ENCODE measurements around the gene KTN1.

KTN1 gene

GRCh38 chr14:55689981-55690871 lies 110.2 kb downstream of the KTN1 start:
- no peak for DNase-seq

DNA sequence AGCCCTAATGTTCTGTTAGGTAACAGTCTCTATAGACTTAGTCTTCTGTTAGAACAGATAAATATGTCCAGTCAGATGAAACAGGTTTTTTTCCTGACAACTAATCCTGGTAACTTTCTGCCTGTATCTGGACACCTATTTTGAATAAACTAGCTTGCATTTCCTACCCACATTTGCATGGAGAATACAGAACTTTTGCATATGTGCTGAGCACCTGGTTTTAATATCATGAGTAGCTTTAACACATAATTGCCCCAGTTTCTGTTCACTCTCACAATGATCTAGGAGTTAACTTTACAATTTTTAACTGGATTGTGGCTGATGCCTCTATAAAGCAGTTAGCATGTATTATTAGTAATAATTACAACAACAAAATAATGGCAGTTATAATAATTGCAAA lies 111.7 kb downstream of the KTN1 start:
- TF ChIP-seq POLR2A (IDR thresholded peaks at IDR 0.05; ENCODE audit: low read length) (no peak), GATA1 (IDR thresholded peaks at IDR 0.05; ENCODE audit: low read depth, low read length) (no peak)

More at GRCh38 chr14:55689981-55690871, 110.2 kb downstream of the KTN1 start:
- no peak for TF ChIP-seq POLR2A (IDR thresholded peaks at IDR 0.05; ENCODE audit: low read length)
- TF ChIP-seq GATA1 (IDR thresholded peaks at IDR 0.05; ENCODE audit: low read depth, low read length), result no peak

GRCh38 chr14:55693904-55694303 lies 113.9 kb downstream of the KTN1 start:
- TF ChIP-seq GATA1 (IDR thresholded peaks at IDR 0.05; ENCODE audit: low read depth, low read length), result no peak
- no peak for TF ChIP-seq POLR2A (IDR thresholded peaks at IDR 0.05; ENCODE audit: low read length)
- no peak for DNase-seq

More for the DNA sequence above, 111.7 kb downstream of the KTN1 start:
- no peak for DNase-seq

DNA sequence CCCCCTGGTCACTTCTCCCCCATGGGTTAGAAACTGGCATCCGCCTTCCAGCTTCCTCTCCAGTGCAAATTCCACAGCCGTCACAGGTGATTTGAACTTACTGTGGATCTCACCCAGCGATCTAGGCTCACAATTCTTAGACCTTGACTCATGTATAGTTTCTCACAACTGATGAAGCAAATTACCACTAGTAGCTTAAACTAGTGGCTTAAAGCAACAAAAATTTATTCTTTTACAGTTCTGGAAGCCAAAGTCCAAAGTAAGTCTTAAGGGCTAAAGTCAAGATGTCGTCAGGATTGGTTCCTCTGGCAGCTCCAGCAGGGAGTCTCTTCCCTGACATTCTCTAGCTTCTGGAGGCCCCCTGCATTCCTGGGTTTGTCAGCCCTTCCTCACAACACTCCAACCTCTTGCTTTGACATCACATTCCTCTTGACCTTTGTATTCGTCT lies 117.4 kb downstream of the KTN1 start:
- TF ChIP-seq POLR2A (IDR thresholded peaks at IDR 0.05; ENCODE audit: low read length) (no peak), GATA1 (IDR thresholded peaks at IDR 0.05; ENCODE audit: low read depth, low read length) (no peak)
- DNase-seq, result no peak

DNA sequence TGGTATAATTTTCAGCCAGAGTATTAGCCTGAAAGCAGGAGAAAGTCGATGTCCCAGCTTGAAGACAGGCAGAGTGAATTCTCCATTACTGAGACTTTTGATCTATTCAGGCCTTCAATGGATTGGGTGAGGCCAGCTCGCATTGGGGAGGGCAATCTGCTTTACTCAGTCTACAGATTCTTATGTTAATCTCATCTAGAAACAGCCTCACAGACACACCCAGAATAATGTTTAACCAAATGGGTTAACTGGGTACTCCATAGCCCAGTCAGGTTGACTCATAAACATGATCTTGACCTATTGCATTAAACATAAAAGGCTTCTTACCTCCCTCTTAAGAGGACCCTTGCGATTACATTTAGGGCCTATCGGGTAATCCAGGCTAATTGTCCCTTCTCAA lies 118.0 kb downstream of the KTN1 start:
- no peak for TF ChIP-seq POLR2A (IDR thresholded peaks at IDR 0.05; ENCODE audit: low read length)
- TF ChIP-seq GATA1 (IDR thresholded peaks at IDR 0.05; ENCODE audit: low read depth, low read length), result no peak
- DNase-seq, result no peak

DNA sequence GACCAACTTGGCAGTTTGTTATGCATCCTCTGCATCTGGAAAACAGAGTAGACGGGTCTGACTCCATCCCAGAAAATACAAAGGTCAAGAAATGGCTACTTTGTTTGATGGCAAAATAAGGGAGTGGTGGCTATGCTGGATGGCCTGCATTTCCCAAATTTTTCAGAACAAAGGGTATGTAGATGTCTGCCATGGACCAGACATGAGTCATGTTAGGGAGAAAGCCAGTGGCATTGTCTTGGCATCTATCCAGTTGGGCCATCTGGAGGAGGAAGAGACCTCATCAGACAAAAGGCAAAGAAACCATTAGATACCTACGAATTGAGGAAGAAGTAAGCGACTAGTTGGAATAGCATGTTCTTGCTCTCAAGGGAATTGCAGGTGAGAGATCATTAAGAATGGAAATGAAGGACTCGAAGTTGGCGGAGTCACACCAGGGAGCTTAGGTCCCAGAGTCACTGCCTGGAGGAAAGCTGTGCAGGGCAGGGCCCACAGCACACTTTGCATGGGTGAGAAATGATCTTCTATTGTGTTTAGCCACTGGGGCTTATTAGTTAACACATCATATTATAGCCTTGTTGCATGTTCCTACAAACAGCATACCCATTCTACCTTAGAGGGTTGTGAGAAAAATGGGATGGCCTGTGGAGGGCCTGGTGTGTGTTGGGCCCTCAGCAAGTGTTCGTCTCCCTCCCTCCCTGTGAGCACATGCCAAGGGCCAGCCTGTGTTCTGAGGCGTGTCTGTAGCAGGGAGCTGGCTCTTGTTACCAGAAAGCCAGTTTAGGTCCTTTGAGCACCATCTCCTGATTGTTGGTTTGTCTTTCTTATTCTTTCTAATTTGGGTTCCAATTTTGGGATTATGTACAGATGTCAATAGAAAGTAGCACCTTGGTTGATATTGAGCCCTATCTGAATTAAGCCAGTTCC lies 119.4 kb downstream of the KTN1 start:
- DNase-seq, result no peak
- no peak for TF ChIP-seq POLR2A (IDR thresholded peaks at IDR 0.05; ENCODE audit: low read length)
- no peak for TF ChIP-seq GATA1 (IDR thresholded peaks at IDR 0.05; ENCODE audit: low read depth, low read length)

- TF ChIP-seq GATA1 (IDR thresholded peaks at IDR 0.05; ENCODE audit: low read depth, low read length), result no peak
- TF ChIP-seq POLR2A (IDR thresholded peaks at IDR 0.05; ENCODE audit: low read length), result no peak
- DNase-seq, result no peak
Observed at GRCh38 chr14:55701638-55702037, 121.6 kb downstream of the KTN1 start.

DNA sequence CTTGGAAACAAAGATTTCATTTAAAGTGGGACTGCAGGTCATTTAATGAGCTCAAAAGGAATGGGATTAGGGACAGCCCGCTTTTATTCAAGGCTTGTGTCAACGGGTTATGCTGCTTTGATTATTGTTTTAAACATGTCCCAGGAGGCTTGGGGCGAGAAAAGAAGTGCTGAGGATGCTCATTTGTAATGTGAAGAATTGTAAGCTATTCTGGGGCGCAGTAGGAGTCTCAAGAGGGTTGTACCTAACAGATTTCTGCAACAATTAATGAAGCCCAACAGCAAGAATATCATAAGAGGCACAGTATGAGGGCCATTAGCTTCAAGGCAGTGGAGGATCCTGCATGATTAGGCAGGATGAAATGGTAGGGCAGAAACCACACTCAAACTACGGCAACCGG lies 122.5 kb downstream of the KTN1 start:
- no peak for DNase-seq
- TF ChIP-seq POLR2A (IDR thresholded peaks at IDR 0.05; ENCODE audit: low read length) (no peak), GATA1 (IDR thresholded peaks at IDR 0.05; ENCODE audit: low read depth, low read length) (no peak)

DNA sequence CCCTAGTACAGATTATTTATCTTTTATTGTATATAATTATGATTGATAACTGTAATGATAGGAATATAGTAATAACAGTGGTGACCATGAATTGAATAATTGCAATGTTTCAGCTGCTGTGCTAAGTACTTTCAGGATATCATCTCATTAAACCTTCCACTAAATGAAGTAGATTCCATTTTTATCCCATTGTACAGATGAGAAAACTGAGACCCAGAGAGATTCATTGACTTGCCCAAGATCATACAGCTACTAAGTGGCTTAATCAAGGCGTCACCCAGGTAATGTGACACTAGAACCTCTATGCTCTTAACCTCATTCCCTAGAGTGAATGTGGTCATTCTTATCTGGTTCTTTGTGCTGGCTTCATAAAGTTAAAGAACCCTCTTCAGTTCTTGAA lies 124.6 kb downstream of the KTN1 start:
- no peak for DNase-seq
- TF ChIP-seq GATA1 (IDR thresholded peaks at IDR 0.05; ENCODE audit: low read depth, low read length), result no peak
- no peak for TF ChIP-seq POLR2A (IDR thresholded peaks at IDR 0.05; ENCODE audit: low read length)

DNA sequence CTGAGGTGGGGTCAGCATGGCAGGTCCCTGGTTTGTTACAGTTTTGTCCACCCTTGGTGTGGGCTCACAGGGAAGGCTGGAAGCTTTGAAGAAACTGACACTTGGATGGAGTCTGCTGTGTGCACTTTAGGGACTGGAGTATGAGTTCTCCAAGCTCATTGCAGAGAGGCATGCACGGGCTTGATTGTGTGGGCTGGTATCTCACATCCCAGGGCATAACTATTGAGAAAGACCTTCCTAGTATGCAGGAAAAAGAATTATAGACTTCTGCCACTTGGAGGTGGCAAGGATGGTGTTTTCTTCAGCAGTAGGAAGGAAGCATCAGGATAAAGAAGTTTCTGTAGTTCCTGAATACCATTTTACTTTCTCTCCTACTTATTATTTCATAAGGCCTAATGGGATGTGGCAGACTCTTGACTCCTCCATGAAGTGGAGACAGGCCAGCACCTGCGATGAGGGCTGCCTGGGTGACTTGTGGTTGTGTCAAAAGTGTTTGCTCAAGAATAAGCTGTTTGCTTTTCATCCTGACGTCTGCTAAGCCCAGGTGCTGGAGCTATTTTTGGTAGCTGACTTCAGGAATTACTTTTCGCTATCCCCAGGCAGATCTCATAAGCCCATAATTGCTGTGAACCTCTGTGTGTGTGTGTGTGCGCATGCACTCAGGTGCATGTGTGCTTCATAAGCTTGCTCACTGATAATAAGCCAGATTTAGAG lies 125.8 kb downstream of the KTN1 start:
- no peak for DNase-seq
- TF ChIP-seq GATA1 (IDR thresholded peaks at IDR 0.05; ENCODE audit: low read depth, low read length) (no peak), POLR2A (IDR thresholded peaks at IDR 0.05; ENCODE audit: low read length) (no peak)

GRCh38 chr14:55706365-55706684 lies 126.3 kb downstream of the KTN1 start:
- no peak for DNase-seq
- no peak for TF ChIP-seq POLR2A (IDR thresholded peaks at IDR 0.05; ENCODE audit: low read length)
- no peak for TF ChIP-seq GATA1 (IDR thresholded peaks at IDR 0.05; ENCODE audit: low read depth, low read length)

DNA sequence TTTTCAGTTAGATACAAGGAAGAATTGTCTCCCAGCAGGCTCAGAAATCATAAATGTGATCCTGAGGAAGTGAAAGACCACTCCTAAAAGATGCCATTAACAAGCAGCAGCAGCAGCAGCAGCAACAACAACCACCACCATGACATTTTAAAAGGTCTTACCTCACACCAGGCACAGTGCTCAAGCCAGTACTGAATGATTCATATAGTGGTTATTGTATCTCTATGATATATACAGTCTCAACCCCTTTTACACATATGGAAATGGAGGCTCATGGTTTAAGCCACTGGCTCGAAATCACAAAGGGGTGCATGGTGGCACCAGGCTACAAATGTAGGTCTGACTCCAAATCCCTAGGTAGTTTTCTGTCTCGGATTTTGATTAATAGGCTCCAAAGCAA lies 126.9 kb downstream of the KTN1 start:
- TF ChIP-seq GATA1 (IDR thresholded peaks at IDR 0.05; ENCODE audit: low read depth, low read length), result no peak
- TF ChIP-seq POLR2A (IDR thresholded peaks at IDR 0.05; ENCODE audit: low read length), result no peak
- no peak for DNase-seq

GRCh38 chr14:55707365-55707804 lies 127.4 kb downstream of the KTN1 start:
- TF ChIP-seq GATA1 (IDR thresholded peaks at IDR 0.05; ENCODE audit: low read depth, low read length), result no peak
- TF ChIP-seq POLR2A (IDR thresholded peaks at IDR 0.05; ENCODE audit: low read length), result no peak
- DNase-seq, result peak; percentile 24 to 44
